Measurements from ENCODE around the gene RPS16. TPM values are rescaled to one million over a fixed set of nuclear protein-coding genes. Genes with fewer than 3 reads are reported as not detected.

The RPS16 gene
- total and polyA plus RNA-seq, 9 of the 15 experiments (the other 6 are each of a cell fraction or from before 2014, with no cell fraction given): 82.6 to 3,671 (median 2,204) TPM

- TF ChIP-seq ZNF384 (IDR thresholded peaks at IDR 0.05; ENCODE audit: low read depth, low read length): peak; percentile 85
- no peak for TF ChIP-seq SMARCA5 (IDR thresholded peaks at IDR 0.05)
- TF ChIP-seq, protein P1, sequence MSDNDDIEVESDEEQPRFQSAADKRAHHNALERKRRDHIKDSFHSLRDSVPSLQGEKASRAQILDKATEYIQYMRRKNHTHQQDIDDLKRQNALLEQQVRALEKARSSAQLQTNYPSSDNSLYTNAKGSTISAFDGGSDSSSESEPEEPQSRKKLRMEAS (CRISPR knock-in tag; IDR thresholded peaks at IDR 0.05): peak; percentile 79
- TF ChIP-seq PHF21A (IDR thresholded peaks at IDR 0.05; ENCODE audit: borderline replicate concordance, low read depth): no peak
- TF ChIP-seq PTTG1 (tag; IDR thresholded peaks at IDR 0.05; ENCODE audit: low read depth): no peak
- TF ChIP-seq POLR2G (IDR thresholded peaks at IDR 0.05; ENCODE audit: low read depth, low read length): peak; percentile 95
- no peak for TF ChIP-seq SMAD2 (IDR thresholded peaks at IDR 0.05; ENCODE audit: low read depth, low read length)
- TF ChIP-seq JUN (IDR thresholded peaks at IDR 0.05; ENCODE audit: borderline replicate concordance, low read depth, low read length): 0 out of 2 replicates have a peak, but pooled peaks have one; percentile 18
- TF ChIP-seq JUN (CRISPR knock-in tag; IDR thresholded peaks at IDR 0.05; ENCODE audit: borderline replicate concordance): no peak
- TF ChIP-seq, protein P2, sequence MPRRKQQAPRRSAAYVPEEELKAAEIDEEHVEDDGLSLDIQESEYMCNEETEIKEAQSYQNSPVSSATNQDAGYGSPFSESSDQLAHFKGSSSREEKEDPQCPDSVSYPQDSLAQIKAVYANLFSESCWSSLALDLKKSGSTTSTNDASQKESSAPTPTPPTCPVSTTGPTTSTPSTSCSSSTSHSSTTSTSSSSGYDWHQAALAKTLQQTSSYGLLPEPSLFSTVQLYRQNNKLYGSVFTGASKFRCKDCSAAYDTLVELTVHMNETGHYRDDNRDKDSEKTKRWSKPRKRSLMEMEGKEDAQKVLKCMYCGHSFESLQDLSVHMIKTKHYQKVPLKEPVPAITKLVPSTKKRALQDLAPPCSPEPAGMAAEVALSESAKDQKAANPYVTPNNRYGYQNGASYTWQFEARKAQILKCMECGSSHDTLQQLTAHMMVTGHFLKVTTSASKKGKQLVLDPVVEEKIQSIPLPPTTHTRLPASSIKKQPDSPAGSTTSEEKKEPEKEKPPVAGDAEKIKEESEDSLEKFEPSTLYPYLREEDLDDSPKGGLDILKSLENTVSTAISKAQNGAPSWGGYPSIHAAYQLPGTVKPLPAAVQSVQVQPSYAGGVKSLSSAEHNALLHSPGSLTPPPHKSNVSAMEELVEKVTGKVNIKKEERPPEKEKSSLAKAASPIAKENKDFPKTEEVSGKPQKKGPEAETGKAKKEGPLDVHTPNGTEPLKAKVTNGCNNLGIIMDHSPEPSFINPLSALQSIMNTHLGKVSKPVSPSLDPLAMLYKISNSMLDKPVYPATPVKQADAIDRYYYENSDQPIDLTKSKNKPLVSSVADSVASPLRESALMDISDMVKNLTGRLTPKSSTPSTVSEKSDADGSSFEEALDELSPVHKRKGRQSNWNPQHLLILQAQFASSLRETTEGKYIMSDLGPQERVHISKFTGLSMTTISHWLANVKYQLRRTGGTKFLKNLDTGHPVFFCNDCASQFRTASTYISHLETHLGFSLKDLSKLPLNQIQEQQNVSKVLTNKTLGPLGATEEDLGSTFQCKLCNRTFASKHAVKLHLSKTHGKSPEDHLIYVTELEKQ (CRISPR knock-in tag; IDR thresholded peaks at IDR 0.05): no peak
- TF ChIP-seq E2F6 (IDR thresholded peaks at IDR 0.05; ENCODE audit: borderline replicate concordance in 1 of 2, extremely low read depth in 1 of 2, insufficient read depth in 1 of 2, insufficient read length in 1 of 2, low read depth in 1 of 2, low read length in 1 of 2, poor library complexity in 1 of 2, severe bottlenecking in 1 of 2): peak; percentile 75 to 84
- peak in 1 of 2 experiments; percentile 41; a peak in 1 of 4 replicates for TF ChIP-seq SRF (CRISPR knock-in tag; IDR thresholded peaks at IDR 0.05)
- peak; percentile 40; the same call in 1 of the 2 replicates for TF ChIP-seq KLF13 (tag; IDR thresholded peaks at IDR 0.05; ENCODE audit: borderline replicate concordance, low read depth)
- no peak for TF ChIP-seq FOXJ2 (tag; IDR thresholded peaks at IDR 0.05)
- peak; percentile 92 to 98; a peak in 3 of 4 replicates for TF ChIP-seq SIN3A (IDR thresholded peaks at IDR 0.05; ENCODE audit: borderline replicate concordance in 2 of 2, control insufficient read depth in 1 of 2, low read depth in 2 of 2, low read length in 2 of 2)
- TF ChIP-seq HDAC2 (IDR thresholded peaks at IDR 0.05): no peak; the same call in none of the 2 replicates
- TF ChIP-seq ZBTB7A (IDR thresholded peaks at IDR 0.05; ENCODE audit: borderline replicate concordance, control insufficient read depth, low read depth, low read length): no peak; the same call in 1 of the 2 replicates
These were observed 9.7 kb upstream of the RPS16 start, which contains the start of gene SUPT5H (continued) for GRCh38 chr19:39445196-39446111.

Data from K562 (cell line).